ENCODE results near the gene OR8D1. TPM values are rescaled to one million over a fixed set of nuclear protein-coding genes. Genes with fewer than 3 reads are reported as not detected.
"Not testable (repeated sequence)": the region's sequence is repeated elsewhere in the genome, so short reads cannot be mapped to it uniquely, and the experiment has no call there.

The OR8D1 gene
- total RNA-seq, 1 donor from 2014 or later, result not detected

- DNase-seq (ENCODE audit: low spot score), result no peak
Measured at GRCh38 chr11:124285610-124286344, 28.0 kb downstream of the OR8D1 start.

GRCh38 chr11:124278261-124278660 lies 35.5 kb downstream of the OR8D1 start:
- DNase-seq (ENCODE audit: low spot score), result no peak

GRCh38 chr11:124277804-124278203 lies 35.9 kb downstream of the OR8D1 start:
- DNase-seq (ENCODE audit: low spot score), result no peak

GRCh38 chr11:124277207-124277606 lies 36.5 kb downstream of the OR8D1 start:
- DNase-seq (ENCODE audit: low spot score), result no peak

- DNase-seq (ENCODE audit: low spot score), result no peak
Measured at GRCh38 chr11:124276081-124276480, 37.7 kb downstream of the OR8D1 start.

- no peak for DNase-seq (ENCODE audit: low spot score)
Measured at GRCh38 chr11:124274000-124274399, 39.7 kb downstream of the OR8D1 start.

GRCh38 chr11:124270886-124271285 lies 42.9 kb downstream of the OR8D1 start:
- not testable (repeated sequence) for DNase-seq (ENCODE audit: low spot score)

GRCh38 chr11:124265041-124265440 lies 48.7 kb downstream of the OR8D1 start:
- DNase-seq (ENCODE audit: low spot score), result not testable (repeated sequence)

- DNase-seq (ENCODE audit: low spot score), result no peak
Measured at GRCh38 chr11:124256076-124256475, 57.7 kb downstream of the OR8D1 start, which contains the start of gene OR8G5. Gene OR8G5, plus strand, starts transcription at chr11:124256376. Its CDS starts 8,556 bp downstream, at chr11:124264932.

Other genes with a start within 250 kb of the OR8D1 start
- 46.3 TPM for gene VWA5A, start 198.5 kb downstream of the OR8D1 start, total RNA-seq
- not detected for gene OR10D3, start 130.6 kb downstream of the OR8D1 start, total RNA-seq
- not detected for gene OR8G1, start 72.9 kb downstream of the OR8D1 start, total RNA-seq
- gene OR8G5, start 57.6 kb downstream of the OR8D1 start, total RNA-seq, result not detected
- gene OR8D2, start 6.2 kb upstream of the OR8D1 start, total RNA-seq, result not detected
- not detected for gene OR8B2, start 70.5 kb upstream of the OR8D1 start, total RNA-seq
- gene OR8B3, start 85.1 kb upstream of the OR8D1 start, total RNA-seq, result not detected
- gene OR8B4, start 110.9 kb upstream of the OR8D1 start, total RNA-seq, result not detected
- not detected for gene OR8B8, start 131.7 kb upstream of the OR8D1 start, total RNA-seq
- not detected for gene OR8B12, start 229.7 kb upstream of the OR8D1 start, total RNA-seq